ENCODE measurements around the gene DLX1. TPM values are rescaled to one million over a fixed set of nuclear protein-coding genes. Genes with fewer than 3 reads are reported as not detected.

DLX1 gene
- total RNA-seq, 1 experiment from 2014 or later: 0.87 TPM

DNA sequence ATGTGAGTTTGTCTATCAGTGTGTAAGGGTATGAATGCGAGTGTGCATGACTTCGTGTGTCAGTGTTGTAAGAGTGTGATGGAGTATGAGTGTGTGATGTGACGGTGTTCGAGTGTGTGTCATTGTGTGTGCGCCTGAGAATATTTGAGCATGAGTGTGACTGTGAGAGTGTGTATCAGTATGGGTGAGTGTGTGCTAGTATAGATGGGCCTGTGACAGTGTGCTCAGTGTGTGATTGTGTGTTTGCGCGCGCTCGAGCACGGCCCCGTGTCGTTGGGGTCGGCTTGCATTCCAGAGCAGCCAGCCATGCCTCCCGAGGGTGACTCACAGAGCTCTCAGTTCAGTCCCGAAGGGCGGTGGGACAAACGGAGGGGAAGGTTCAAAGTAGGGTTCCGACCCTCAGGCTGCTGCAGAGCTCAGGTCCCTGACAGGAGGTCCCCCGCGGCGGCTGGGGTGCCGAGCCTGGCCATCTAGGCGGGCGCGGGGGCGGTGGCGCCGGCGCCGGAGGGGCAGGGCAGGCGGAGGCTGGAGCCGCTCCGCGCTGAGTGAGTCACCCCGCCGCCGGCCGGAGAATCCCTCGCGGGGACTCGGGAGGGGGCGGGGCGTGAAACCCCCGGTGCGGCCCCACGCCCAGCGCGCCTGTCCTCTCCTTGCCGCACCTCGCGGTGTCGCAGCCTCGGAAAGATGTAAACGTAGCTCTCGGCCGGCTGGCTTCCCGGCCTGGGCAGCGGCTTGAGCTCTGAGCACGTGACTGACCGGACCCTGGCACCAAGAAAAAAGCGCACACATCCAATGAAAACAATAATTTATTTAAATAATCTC, 13.6 kb downstream of the DLX1 start:
- no peaks in the 10 kb centered on the region for H4K20me1 ChIP-seq (ENCODE audit: insufficient read depth)
- TSS peak; percentile 8 for BruUV-seq (replicated peaks)
- peak overlapping the region; percentile 95 for H3K4me2 ChIP-seq
- ChIA-PET POLR2A (ENCODE audit: unreplicated experiment) (interaction anchor here (0.7 kb wide), 3 partner anchors 16 to 1169 kb away, joined by 3 to 5 read pairs (median 4); no protein-coding TSS in a partner anchor), CTCF (interaction anchor here (0.5 to 1.0 kb wide), 6 partner anchors 28 to 616 kb away, joined by 3 to 5 read pairs (median 4); partner anchors contain the start of genes HAT1 and SLC25A12)
- no peaks in the 10 kb centered on the region for H3K36me3 ChIP-seq (ENCODE audit: low read depth)
- intact Hi-C loops (cut with micrococcal nuclease; ENCODE audit: unreplicated experiment): loop anchor here (1.0 to 2.0 kb wide), 3 partner anchors 154 to 458 kb away; partner anchors contain the start of gene PDK1
- H3K9me2 ChIP-seq (ENCODE audit: insufficient read depth): no peaks in the 10 kb centered on the region
- TF ChIP-seq, protein P1, sequence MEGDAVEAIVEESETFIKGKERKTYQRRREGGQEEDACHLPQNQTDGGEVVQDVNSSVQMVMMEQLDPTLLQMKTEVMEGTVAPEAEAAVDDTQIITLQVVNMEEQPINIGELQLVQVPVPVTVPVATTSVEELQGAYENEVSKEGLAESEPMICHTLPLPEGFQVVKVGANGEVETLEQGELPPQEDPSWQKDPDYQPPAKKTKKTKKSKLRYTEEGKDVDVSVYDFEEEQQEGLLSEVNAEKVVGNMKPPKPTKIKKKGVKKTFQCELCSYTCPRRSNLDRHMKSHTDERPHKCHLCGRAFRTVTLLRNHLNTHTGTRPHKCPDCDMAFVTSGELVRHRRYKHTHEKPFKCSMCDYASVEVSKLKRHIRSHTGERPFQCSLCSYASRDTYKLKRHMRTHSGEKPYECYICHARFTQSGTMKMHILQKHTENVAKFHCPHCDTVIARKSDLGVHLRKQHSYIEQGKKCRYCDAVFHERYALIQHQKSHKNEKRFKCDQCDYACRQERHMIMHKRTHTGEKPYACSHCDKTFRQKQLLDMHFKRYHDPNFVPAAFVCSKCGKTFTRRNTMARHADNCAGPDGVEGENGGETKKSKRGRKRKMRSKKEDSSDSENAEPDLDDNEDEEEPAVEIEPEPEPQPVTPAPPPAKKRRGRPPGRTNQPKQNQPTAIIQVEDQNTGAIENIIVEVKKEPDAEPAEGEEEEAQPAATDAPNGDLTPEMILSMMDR (conservative IDR thresholded peaks at IDR 0.05): no peak; the same call in 1 of the 2 replicates
- TF ChIP-seq EZH2 (IDR thresholded peaks at IDR 0.05; ENCODE audit: low read depth): no peak
- peak; percentile 84 to 98 for DNase-seq
- H3K27me3 ChIP-seq (ENCODE audit: insufficient read depth, low read depth): no peaks in the 10 kb centered on the region
- peak overlapping the region; percentile 80 for H2AFZ ChIP-seq
- no peaks in the 10 kb centered on the region for H3K79me2 ChIP-seq (ENCODE audit: low read depth)
- peak overlapping the region; percentile 37 for H3K27ac ChIP-seq
- peaks cover 46% of the 10 kb centered on the region for H3F3A ChIP-seq (ENCODE audit: insufficient read depth, low read depth)
- peak overlapping the region; percentile 68 for H3K4me3 ChIP-seq
- H3K4me1 ChIP-seq (replicated peaks; ENCODE audit: insufficient read depth): peaks cover 52% of the 10 kb centered on the region
- no peaks in the 10 kb centered on the region for H3K9me3 ChIP-seq (ENCODE audit: insufficient read depth, low read depth)

DNA sequence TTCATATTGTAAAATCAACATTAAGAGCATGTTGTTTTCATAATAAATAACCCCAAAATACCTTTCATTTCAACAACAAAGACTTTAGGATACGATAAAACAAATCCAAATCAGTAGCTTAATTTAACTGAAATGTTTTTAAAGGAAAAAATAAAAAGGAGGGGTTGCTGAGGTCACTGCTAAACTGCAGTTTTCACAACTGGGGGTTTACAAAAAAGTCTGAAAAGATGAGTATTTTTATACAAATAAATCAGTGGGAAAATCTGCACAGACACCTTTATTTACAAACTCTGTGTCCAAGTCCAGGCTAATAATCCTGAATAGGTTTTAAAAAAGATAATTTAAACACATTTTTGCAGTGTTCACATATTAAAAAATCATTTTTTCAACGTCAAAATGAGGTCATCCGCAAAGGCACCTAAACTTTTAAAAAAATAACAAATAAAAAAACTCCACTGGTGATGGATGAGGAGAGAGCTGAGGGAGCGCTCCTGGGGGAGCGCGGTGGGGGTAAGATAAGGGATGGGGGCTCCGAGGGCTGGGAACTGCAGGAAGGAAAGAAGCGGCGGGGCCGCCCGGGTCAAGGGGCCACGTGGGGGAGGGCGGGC, 14.3 kb downstream of the DLX1 start:
- Histone ChIP-seq H2AFZ (peak overlapping the region; percentile 80), H3K9me2 (ENCODE audit: insufficient read depth) (no peaks in the 10 kb centered on the region), H3K4me1 (replicated peaks; ENCODE audit: insufficient read depth) (peaks cover 48% of the 10 kb centered on the region), H3K9me3 (ENCODE audit: insufficient read depth, low read depth) (no peaks in the 10 kb centered on the region), H3F3A (ENCODE audit: insufficient read depth, low read depth) (peaks cover 46% of the 10 kb centered on the region), H3K27ac (peak overlapping the region; percentile 37), H3K4me2 (peak overlapping the region; percentile 95), H3K79me2 (ENCODE audit: low read depth) (no peaks in the 10 kb centered on the region), H4K20me1 (ENCODE audit: insufficient read depth) (no peaks in the 10 kb centered on the region), H3K27me3 (ENCODE audit: insufficient read depth, low read depth) (no peaks in the 10 kb centered on the region), H3K36me3 (ENCODE audit: low read depth) (no peaks in the 10 kb centered on the region), H3K4me3 (peak overlapping the region; percentile 68)
- POLR2A ChIA-PET (ENCODE audit: unreplicated experiment): interaction anchor here (0.5 to 0.7 kb wide), 5 partner anchors 17 to 1170 kb away, joined by 3 to 5 read pairs (median 3); no protein-coding TSS in a partner anchor
- no peak for TF ChIP-seq EZH2 (IDR thresholded peaks at IDR 0.05; ENCODE audit: low read depth)
- TF ChIP-seq, protein P1 (conservative IDR thresholded peaks at IDR 0.05): peak; percentile 7; the same call in 1 of the 2 replicates
- intact Hi-C loops (cut with micrococcal nuclease; ENCODE audit: unreplicated experiment): loop anchor here (1.0 to 10.0 kb wide), 4 partner anchors 154 to 1125 kb away; partner anchors contain the start of genes DCAF17, METTL8 and PDK1
- no peak for DNase-seq
- BruUV-seq (replicated peaks): no TSS peak
- CTCF ChIA-PET: interaction anchor here (0.5 to 1.0 kb wide), 8 partner anchors 28 to 615 kb away, joined by 3 to 11 read pairs (median 4); partner anchors contain the start of genes HAT1 and SLC25A12

Data from PC-9 (cell line).